ENCODE data around the gene ZNF326.
"Not testable (repeated sequence)": the region's sequence is repeated elsewhere in the genome, so short reads cannot be mapped to it uniquely, and the experiment has no call there.

ZNF326 gene

DNA sequence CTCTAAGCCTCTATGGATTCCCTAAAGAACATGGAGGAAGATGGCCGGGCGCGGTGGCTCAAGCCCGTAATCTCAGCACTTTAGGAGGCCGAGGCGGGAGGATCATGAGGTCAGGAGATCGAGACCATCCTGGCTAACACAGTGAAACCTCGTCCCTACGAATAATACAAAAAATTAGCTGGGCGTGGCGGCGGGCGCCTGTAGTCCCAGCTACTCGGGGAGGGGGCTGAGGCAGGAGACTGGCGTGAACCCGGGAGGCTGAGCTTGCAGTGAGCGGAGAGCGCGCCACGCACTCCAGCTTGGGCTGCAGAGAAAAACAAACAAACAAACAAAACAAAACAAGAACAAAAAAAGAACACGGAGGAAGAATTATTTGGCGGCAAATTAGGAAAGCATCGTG lies 5.8 kb upstream of the ZNF326 start:
- Histone ChIP-seq H3K9me3 (replicated peaks; ENCODE audit: low read length) (no peaks in the 10 kb centered on the region), H3K27me3 (ENCODE audit: control insufficient read depth, insufficient read depth, low read length) (peaks cover 9% of the 10 kb centered on the region), H3K36me3 (ENCODE audit: insufficient read depth, low read length) (no peaks in the 10 kb centered on the region), H3K9ac (ENCODE audit: low read depth, low read length) (no peak overlapping the region), H3K4me3 (ENCODE audit: low read length) (no peak overlapping the region), H3K4me1 (ENCODE audit: control insufficient read depth, insufficient read depth, low read length) (no peaks in the 10 kb centered on the region), H3K4me2 (ENCODE audit: low read length) (no peak overlapping the region)

DNA sequence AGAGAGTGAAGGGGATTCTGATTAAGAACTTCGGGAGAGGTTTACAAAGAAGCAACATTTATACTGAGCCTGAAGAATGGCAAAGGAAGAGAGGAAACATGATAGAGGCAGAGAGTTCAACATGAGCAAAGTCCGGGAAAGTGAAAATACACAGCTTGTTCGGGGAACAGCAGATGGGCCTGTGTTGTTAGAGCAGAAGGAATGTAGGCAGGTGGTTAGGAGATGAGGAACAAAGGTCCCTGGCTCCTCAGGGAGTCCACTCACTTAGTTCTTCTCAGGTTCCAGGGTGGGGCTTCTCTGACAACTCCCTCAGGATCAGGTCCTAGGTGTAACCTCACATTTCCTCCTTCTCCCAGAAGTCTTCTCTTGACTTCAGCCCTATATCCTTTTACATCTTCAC lies 5.1 kb upstream of the ZNF326 start:
- Histone ChIP-seq H3K4me1 (ENCODE audit: control insufficient read depth, insufficient read depth, low read length) (no peaks in the 10 kb centered on the region), H3K36me3 (ENCODE audit: insufficient read depth, low read length) (no peaks in the 10 kb centered on the region), H3K9ac (ENCODE audit: low read depth, low read length) (no peak overlapping the region), H3K4me2 (ENCODE audit: low read length) (no peak overlapping the region), H3K4me3 (ENCODE audit: low read length) (no peak overlapping the region), H3K9me3 (replicated peaks; ENCODE audit: low read length) (no peaks in the 10 kb centered on the region), H3K27me3 (ENCODE audit: control insufficient read depth, insufficient read depth, low read length) (peaks cover 9% of the 10 kb centered on the region)

DNA sequence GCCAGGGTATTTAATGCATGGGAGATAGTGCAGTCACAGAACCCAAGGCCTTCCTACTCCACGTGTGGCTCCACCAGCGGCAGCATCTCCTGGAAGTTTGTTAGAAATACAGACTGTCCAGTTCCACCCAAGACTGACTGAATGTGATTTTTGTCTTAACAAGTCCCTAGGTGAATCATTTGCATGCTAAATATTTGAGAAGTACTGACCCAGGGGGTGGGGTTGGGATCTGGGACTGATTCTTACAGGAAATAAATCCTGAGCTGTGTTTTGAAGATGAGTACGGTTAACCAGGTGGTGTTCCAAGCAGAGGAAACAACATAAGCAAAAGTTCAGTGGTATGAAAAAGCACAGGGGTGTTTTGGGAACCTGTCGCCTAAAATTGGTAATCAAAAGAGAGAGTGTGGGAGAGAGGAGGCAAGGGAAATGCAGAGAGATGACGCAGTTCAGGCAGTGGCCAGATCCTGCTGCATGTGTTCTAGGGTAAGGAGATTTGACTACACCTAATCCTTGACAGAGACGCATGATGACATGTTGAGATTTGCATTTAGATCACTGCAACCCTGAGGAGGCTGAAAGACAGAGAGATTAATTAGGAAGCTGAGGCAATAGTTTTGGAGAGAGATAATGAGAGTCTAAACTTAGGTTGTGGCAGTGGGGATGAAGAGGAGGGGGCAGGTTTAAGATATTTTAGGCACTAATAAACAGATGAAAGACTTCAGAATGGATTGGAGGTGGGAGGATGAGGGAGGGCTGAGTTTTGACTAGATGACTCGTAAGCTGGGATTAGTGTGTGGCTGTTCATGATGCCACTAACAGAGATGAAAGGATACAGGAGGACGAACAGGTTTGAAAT lies 3.7 kb upstream of the ZNF326 start:
- Histone ChIP-seq H3K4me2 (ENCODE audit: low read length) (no peak overlapping the region), H3K4me3 (ENCODE audit: low read length) (no peak overlapping the region), H3K9ac (ENCODE audit: low read depth, low read length) (no peak overlapping the region), H3K4me1 (ENCODE audit: control insufficient read depth, insufficient read depth, low read length) (peaks cover under 1% of the 10 kb centered on the region), H3K27me3 (ENCODE audit: control insufficient read depth, insufficient read depth, low read length) (peaks cover 9% of the 10 kb centered on the region), H3K36me3 (ENCODE audit: insufficient read depth, low read length) (no peaks in the 10 kb centered on the region), H3K9me3 (replicated peaks; ENCODE audit: low read length) (no peaks in the 10 kb centered on the region)

DNA sequence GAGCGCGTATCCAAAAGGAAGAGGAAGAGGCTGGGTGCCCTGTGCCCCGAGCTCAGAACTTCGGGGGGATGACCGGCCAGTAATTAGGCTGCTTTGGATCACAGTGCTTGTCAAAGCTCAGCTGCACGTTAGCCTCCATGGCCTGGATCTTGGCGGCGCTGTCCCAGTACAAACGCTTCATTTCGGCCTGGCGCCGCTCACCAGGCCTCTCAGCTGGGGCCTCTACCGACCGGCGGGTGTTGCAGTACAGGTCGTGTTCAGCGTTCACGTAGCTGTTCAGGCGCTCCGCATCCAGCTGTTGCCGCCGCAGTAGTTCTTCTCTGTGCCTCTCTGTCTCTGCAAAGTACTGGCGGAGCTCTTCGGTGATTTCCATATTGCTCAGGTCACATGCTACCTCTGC lies 1.4 kb upstream of the ZNF326 start:
- Histone ChIP-seq H3K4me2 (ENCODE audit: low read length) (no peak overlapping the region), H3K9me3 (replicated peaks; ENCODE audit: low read length) (no peaks in the 10 kb centered on the region), H3K9ac (ENCODE audit: low read depth, low read length) (no peak overlapping the region), H3K4me3 (ENCODE audit: low read length) (no peak overlapping the region), H3K27me3 (ENCODE audit: control insufficient read depth, insufficient read depth, low read length) (peaks cover 9% of the 10 kb centered on the region), H3K36me3 (ENCODE audit: insufficient read depth, low read length) (no peaks in the 10 kb centered on the region), H3K4me1 (ENCODE audit: control insufficient read depth, insufficient read depth, low read length) (peaks cover 21% of the 10 kb centered on the region)

DNA sequence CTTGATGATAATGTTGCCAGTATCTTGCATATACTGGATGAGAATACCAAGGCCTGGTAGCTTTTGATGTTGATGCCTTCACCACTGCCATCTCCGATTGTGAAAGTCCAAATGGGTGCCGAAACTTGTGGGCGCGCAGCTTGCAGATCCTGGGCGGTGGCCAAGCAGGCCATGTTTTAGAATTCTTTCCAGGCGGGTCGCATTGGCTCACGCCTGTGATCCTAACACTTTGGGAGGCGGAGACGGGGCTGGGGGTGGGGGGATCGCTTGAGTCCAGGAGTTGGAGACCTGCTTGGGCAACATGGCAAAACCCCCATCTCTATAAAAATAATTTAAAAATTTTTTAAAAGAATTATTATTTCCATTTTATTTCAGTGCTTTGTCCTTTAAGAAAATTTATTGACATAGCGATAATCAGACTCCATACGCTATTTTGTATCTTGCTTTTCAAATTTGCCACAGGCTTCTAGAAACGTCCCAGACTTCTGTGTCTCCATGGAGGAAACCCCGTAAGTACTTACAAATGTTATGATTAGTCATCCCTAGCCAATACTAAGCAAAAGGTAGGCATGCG lies 592 bp upstream of the ZNF326 start:
- H3K4me3 ChIP-seq (ENCODE audit: low read length): peak overlapping the region; percentile 97
- no peaks in the 10 kb centered on the region for H3K36me3 ChIP-seq (ENCODE audit: insufficient read depth, low read length)
- peaks cover 9% of the 10 kb centered on the region for H3K27me3 ChIP-seq (ENCODE audit: control insufficient read depth, insufficient read depth, low read length)
- peak overlapping the region; percentile 83 for H3K4me2 ChIP-seq (ENCODE audit: low read length)
- H3K9me3 ChIP-seq (replicated peaks; ENCODE audit: low read length): no peaks in the 10 kb centered on the region
- H3K9ac ChIP-seq (ENCODE audit: low read depth, low read length): peak overlapping the region; percentile 100
- peaks cover 29% of the 10 kb centered on the region for H3K4me1 ChIP-seq (ENCODE audit: control insufficient read depth, insufficient read depth, low read length)

DNA sequence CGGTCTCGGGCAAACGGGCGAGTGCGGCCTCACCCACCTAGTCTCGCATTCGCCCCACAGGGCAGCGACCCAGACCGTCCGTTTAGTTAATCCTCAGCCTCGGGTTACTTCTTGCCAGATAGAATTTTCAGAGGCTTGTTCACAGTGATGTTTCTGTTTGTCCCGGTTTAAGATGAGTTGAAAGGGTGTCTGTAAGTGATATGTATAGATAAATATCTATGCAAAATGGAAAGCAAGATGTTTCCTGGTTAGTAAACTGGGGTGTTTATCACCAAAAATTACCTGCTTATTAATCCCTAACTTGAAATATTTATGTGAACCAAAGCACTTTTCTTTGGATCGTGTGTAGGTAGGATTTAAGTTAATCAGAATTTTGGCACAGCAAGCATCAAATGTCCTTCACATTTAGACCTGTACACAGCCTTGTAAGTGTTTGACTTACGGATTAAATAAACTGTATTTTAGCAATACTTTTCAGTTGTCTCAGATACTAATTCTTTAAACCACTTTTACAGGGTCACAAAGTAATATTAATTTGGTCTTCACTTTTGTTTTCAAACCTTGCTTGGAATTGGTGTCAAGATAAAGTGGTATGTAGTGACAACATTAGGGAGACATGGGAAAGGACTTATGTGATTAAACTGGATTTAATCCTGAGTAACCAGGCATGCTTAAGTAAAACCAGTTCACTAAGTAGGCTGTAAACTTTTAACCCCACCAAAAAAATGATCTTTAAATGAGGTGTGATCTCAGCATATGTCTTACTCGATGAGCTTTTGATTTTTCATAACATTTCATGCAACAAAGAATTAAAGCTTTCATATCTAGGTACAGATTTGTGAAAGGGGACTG lies 914 bp downstream of the ZNF326 start:
- Histone ChIP-seq H3K9me3 (replicated peaks; ENCODE audit: low read length) (no peaks in the 10 kb centered on the region), H3K36me3 (ENCODE audit: insufficient read depth, low read length) (peaks cover 4% of the 10 kb centered on the region), H3K4me1 (ENCODE audit: control insufficient read depth, insufficient read depth, low read length) (peaks cover 29% of the 10 kb centered on the region), H3K4me3 (ENCODE audit: low read length) (peak overlapping the region; percentile 97), H3K27me3 (ENCODE audit: control insufficient read depth, insufficient read depth, low read length) (peaks cover 6% of the 10 kb centered on the region), H3K4me2 (ENCODE audit: low read length) (peak overlapping the region; percentile 83), H3K9ac (ENCODE audit: low read depth, low read length) (peak overlapping the region; percentile 100)

DNA sequence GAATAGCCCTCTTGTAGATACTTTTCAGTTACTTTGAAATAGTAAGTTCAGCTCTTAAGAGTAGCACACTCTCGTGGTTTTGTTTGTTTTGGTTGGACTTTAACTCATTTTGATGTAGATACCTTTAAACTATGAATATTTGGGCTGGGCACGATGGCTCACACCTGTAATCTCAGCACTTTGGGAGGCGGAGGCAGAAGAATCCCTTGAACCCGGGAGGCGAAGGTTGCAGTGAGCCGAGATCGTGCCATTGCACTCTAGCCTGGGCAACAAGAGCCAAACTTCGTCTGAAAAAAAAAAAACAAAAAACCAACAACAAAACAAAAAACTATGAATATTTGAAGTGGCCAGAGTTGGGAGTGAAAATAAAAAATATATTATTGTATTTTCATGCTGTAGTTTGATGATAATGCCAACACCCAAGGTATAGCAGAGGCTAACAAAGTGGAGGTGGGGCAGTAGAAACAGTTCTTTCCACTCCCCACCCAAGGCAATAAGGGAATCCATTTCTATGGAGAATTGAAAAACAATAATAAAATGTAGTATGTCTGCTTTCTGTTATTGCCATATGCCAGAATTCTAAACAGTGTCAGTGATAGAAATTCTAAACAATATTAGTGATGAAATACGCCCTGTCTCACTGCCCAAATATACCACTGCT lies 1.7 kb downstream of the ZNF326 start:
- H3K4me2 ChIP-seq (ENCODE audit: low read length): peak overlapping the region; percentile 83
- peaks cover 29% of the 10 kb centered on the region for H3K4me1 ChIP-seq (ENCODE audit: control insufficient read depth, insufficient read depth, low read length)
- peaks cover 4% of the 10 kb centered on the region for H3K27me3 ChIP-seq (ENCODE audit: control insufficient read depth, insufficient read depth, low read length)
- H3K36me3 ChIP-seq (ENCODE audit: insufficient read depth, low read length): peaks cover 4% of the 10 kb centered on the region
- peak overlapping the region; percentile 97 for H3K4me3 ChIP-seq (ENCODE audit: low read length)
- peak overlapping the region; percentile 100 for H3K9ac ChIP-seq (ENCODE audit: low read depth, low read length)
- H3K9me3 ChIP-seq (replicated peaks; ENCODE audit: low read length): no peaks in the 10 kb centered on the region

DNA sequence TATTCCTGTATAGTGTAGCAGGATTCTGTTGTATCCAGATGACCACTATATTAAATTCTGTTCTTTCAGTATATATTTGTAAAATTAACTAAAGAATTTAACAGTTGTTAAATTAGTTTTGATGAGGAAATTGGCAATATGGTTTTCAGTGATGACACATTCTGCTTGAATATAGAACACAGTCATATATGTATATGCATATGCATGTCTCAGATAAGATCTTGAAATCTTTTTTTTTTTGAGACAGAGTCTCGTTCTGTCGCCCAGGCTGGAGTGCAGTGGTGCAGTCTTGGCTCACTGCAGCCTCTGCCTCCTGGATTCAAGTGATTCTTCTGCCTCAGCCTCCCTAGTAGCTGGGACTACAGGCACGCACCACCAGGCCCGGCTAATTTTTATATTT lies 2.2 kb downstream of the ZNF326 start:
- peaks cover 29% of the 10 kb centered on the region for H3K4me1 ChIP-seq (ENCODE audit: control insufficient read depth, insufficient read depth, low read length)
- not testable (repeated sequence) for H3K9ac ChIP-seq (ENCODE audit: low read depth, low read length); H3K9me3 ChIP-seq (replicated peaks; ENCODE audit: low read length); H3K27me3 ChIP-seq (ENCODE audit: control insufficient read depth, insufficient read depth, low read length); H3K36me3 ChIP-seq (ENCODE audit: insufficient read depth, low read length)
- H3K4me2 ChIP-seq (ENCODE audit: low read length): peak overlapping the region; percentile 83
- peak overlapping the region; percentile 97 for H3K4me3 ChIP-seq (ENCODE audit: low read length)

DNA sequence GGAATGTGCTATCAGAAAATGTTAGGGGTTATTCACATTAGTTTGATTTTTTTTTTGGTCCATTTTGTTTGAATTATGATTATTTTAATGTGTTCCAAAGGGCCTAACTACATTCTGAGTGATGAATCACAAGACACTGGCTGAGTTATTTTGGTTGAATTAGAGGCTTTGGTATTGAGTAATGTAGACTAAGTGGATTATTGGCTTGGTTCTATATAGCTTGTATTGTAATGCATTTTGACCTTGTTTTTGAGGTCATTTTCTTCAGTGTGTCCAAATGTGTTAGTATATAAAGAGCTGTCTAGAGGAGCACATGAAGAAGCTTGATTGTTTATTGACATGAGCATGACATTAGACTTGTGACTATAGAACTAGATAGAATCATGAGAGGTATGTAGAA lies 3.4 kb downstream of the ZNF326 start:
- Histone ChIP-seq H3K27me3 (ENCODE audit: control insufficient read depth, insufficient read depth, low read length) (no peaks in the 10 kb centered on the region), H3K4me1 (ENCODE audit: control insufficient read depth, insufficient read depth, low read length) (peaks cover 29% of the 10 kb centered on the region), H3K4me3 (ENCODE audit: low read length) (no peak overlapping the region), H3K9me3 (replicated peaks; ENCODE audit: low read length) (no peaks in the 10 kb centered on the region), H3K36me3 (ENCODE audit: insufficient read depth, low read length) (peaks cover 4% of the 10 kb centered on the region), H3K9ac (ENCODE audit: low read depth, low read length) (no peak overlapping the region), H3K4me2 (ENCODE audit: low read length) (no peak overlapping the region)

DNA sequence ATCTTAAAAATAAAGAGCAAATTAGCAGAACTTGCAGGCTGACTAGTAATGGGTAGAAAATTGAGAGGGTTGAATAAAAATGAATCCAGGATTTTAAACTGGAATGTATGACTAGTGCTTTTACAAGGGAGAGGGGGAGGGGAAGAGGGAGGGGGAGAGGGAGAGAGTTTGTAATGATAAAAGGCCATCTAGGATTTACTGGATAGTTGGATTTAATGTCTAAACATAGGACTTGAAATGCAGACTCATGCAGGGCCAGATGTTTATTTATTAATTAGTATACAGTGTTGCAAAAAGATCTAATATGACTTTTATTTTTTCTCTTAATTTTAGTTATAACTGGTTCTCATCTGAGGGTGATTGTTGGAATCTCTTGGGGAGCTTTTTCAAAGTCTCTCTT lies 4.3 kb downstream of the ZNF326 start:
- no peak overlapping the region for H3K4me3 ChIP-seq (ENCODE audit: low read length)
- peaks cover 29% of the 10 kb centered on the region for H3K4me1 ChIP-seq (ENCODE audit: control insufficient read depth, insufficient read depth, low read length)
- H3K36me3 ChIP-seq (ENCODE audit: insufficient read depth, low read length): peaks cover 4% of the 10 kb centered on the region
- no peaks in the 10 kb centered on the region for H3K27me3 ChIP-seq (ENCODE audit: control insufficient read depth, insufficient read depth, low read length)
- no peaks in the 10 kb centered on the region for H3K9me3 ChIP-seq (replicated peaks; ENCODE audit: low read length)
- no peak overlapping the region for H3K4me2 ChIP-seq (ENCODE audit: low read length)
- H3K9ac ChIP-seq (ENCODE audit: low read depth, low read length): no peak overlapping the region

DNA sequence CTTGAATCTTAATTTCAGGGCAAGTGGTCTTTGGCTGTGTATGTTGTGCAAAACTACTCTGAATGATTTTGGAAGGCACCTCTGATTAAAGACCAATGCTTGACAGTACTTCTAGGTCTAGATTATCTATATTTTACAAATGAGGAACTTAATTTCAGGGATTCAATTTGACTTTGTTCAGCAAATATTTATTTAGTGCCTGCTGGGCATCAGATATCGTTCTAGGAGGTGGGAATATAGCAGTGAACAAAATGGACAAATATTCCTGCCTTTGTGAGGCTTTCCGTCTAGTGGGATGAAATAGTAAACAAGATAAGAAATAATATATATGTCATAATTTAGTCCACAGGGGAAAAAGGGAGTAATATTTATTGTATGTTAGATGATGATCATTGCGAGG lies 4.7 kb downstream of the ZNF326 start:
- H3K27me3 ChIP-seq (ENCODE audit: control insufficient read depth, insufficient read depth, low read length): no peaks in the 10 kb centered on the region
- no peak overlapping the region for H3K9ac ChIP-seq (ENCODE audit: low read depth, low read length)
- no peak overlapping the region for H3K4me2 ChIP-seq (ENCODE audit: low read length)
- no peak overlapping the region for H3K4me3 ChIP-seq (ENCODE audit: low read length)
- peaks cover 4% of the 10 kb centered on the region for H3K36me3 ChIP-seq (ENCODE audit: insufficient read depth, low read length)
- H3K9me3 ChIP-seq (replicated peaks; ENCODE audit: low read length): no peaks in the 10 kb centered on the region
- peaks cover 29% of the 10 kb centered on the region for H3K4me1 ChIP-seq (ENCODE audit: control insufficient read depth, insufficient read depth, low read length)
